ENCODE data around the gene EGFL7. TPM values are rescaled to one million over a fixed set of nuclear protein-coding genes. Genes with fewer than 3 reads are reported as not detected.

Gene EGFL7
- total RNA-seq, 1 experiment from 2014 or later: 38.0 TPM

- Histone ChIP-seq H3K18ac (ENCODE audit: insufficient read length, low read depth, low read length) (no peak overlapping the region), H3K4me1 (ENCODE audit: insufficient read depth, low read length) (no peaks in the 10 kb centered on the region), H3K9ac (ENCODE audit: extremely low read depth, insufficient read length, low read length) (no peak overlapping the region), H4K5ac (ENCODE audit: insufficient read length, low read depth, low read length) (no peak overlapping the region), H3K27me3 (ENCODE audit: insufficient read depth, low read length) (no peaks in the 10 kb centered on the region), H4K91ac (ENCODE audit: insufficient read length, low read depth, low read length) (no peak overlapping the region), H3K4me2 (ENCODE audit: insufficient read depth, insufficient read length, low read length) (no peak overlapping the region), H3K4ac (ENCODE audit: low read depth, low read length) (no peak overlapping the region), H2BK20ac (ENCODE audit: low read depth, low read length, poor library complexity, severe bottlenecking) (no peak overlapping the region), H3T11ph (ENCODE audit: low read length) (no peak overlapping the region), H3K79me2 (ENCODE audit: insufficient read depth, low read length) (no peaks in the 10 kb centered on the region), H2BK5ac (ENCODE audit: insufficient read length, low read length) (no peak overlapping the region), H3K14ac (ENCODE audit: insufficient read depth, low read length) (no peak overlapping the region), H2BK120ac (ENCODE audit: low read depth, low read length, poor library complexity, severe bottlenecking) (no peak overlapping the region), H4K20me1 (ENCODE audit: control insufficient read depth, insufficient read depth, insufficient read length) (no peaks in the 10 kb centered on the region), H3K23me2 (ENCODE audit: insufficient read length, low read depth, low read length, poor library complexity, severe bottlenecking) (peaks cover 4% of the 10 kb centered on the region), H2AFZ (ENCODE audit: low read length) (no peak overlapping the region), H4K8ac (replicated peaks; ENCODE audit: insufficient read length, low read depth, low read length) (no peak overlapping the region), H3K27ac (ENCODE audit: insufficient read length, low read depth, low read length) (no peak overlapping the region), H2BK15ac (ENCODE audit: low read depth, low read length) (no peak overlapping the region), H3K56ac (ENCODE audit: insufficient read length, low read depth, low read length) (no peak overlapping the region), H3K23ac (ENCODE audit: insufficient read length, low read depth, low read length) (no peak overlapping the region), H2BK12ac (ENCODE audit: insufficient read length, low read depth, low read length) (no peak overlapping the region), H3K79me1 (ENCODE audit: insufficient read depth, low read depth, low read length, poor library complexity, severe bottlenecking) (no peaks in the 10 kb centered on the region), H3K9me3 (ENCODE audit: control insufficient read depth, low read depth, low read length) (no peaks in the 10 kb centered on the region), H2AK5ac (ENCODE audit: insufficient read length, low read length) (no peak overlapping the region)
- H3K36me3 Mint-ChIP-seq (ENCODE audit: insufficient read depth in 1 of 3, low read depth in 3 of 3): no peaks in the 10 kb centered on the region
- peaks cover 63% of the 10 kb centered on the region for H3K27me3 Mint-ChIP-seq (ENCODE audit: low read depth)
- no peak for DNase-seq
- H3K4me1 Mint-ChIP-seq: no peaks in the 10 kb centered on the region
- no peaks in the 10 kb centered on the region for H3K9me3 Mint-ChIP-seq
- no CpG with 5 or more reads among the region's 7 CpGs for WGBS (ENCODE audit: extremely low coverage, insufficient read length, low lambda C conversion rate)
- no peak overlapping the region for H3K4me3 Mint-ChIP-seq
- no peak for TF ChIP-seq CTCF (conservative IDR thresholded peaks at IDR 0.05)
- H3K27ac Mint-ChIP-seq: no peak overlapping the region
Observed at GRCh38 chr9:136707011-136707410, 44.3 kb downstream of the EGFL7 start.

Measured in H9 (cell line).